ENCODE data around the gene ADGRV1. TPM values are rescaled to one million over a fixed set of nuclear protein-coding genes. Genes with fewer than 3 reads are reported as not detected.

ADGRV1 gene
- total RNA-seq, 4 donors from 2014 or later: 1.9 to 11.3 TPM; not detected in 2

DNA sequence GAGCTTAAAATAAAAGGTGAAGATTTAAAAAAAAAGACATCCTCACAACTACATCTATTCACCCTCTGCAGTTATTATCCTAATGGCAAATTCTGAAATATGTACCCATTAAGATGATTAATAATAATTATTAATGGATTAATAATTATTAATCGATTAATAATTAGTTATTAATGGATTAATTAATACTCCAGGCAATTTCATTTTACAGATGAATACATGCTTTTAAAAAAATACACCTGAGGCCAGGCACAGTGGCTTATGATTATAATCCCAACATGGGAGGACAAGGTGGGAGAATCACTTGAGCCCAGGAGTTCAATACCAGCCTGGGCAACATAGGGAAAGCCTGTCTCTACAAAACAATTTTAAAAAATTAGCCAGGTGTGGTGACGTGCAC is 642.1 kb downstream of the ADGRV1 start:
- DNase-seq: no peak

DNA sequence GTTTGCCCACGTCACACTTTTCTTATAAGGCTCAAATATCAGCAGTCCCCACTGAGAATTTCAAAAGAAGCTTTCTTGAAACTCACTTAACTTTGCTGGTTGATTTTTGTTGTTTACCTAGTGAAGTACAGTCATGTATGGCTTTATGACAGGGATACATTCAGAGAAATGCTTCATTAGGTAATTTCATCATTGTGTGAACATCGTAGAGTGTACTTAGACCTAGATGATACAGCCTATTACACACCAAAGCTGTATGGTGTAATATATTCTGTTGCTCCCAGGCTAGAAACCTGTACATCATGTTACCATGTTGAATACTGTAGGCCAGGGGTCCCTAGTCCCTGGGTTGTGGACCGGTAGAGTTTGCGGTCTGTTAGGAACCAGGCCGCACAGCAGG is 647.5 kb downstream of the ADGRV1 start:
- no peak for TF ChIP-seq POLR2A (IDR thresholded peaks at IDR 0.05)
- TF ChIP-seq, protein P1, sequence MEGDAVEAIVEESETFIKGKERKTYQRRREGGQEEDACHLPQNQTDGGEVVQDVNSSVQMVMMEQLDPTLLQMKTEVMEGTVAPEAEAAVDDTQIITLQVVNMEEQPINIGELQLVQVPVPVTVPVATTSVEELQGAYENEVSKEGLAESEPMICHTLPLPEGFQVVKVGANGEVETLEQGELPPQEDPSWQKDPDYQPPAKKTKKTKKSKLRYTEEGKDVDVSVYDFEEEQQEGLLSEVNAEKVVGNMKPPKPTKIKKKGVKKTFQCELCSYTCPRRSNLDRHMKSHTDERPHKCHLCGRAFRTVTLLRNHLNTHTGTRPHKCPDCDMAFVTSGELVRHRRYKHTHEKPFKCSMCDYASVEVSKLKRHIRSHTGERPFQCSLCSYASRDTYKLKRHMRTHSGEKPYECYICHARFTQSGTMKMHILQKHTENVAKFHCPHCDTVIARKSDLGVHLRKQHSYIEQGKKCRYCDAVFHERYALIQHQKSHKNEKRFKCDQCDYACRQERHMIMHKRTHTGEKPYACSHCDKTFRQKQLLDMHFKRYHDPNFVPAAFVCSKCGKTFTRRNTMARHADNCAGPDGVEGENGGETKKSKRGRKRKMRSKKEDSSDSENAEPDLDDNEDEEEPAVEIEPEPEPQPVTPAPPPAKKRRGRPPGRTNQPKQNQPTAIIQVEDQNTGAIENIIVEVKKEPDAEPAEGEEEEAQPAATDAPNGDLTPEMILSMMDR (IDR thresholded peaks at IDR 0.05): no peak
- intact Hi-C loops (cut with DNase I; ENCODE audit: low total_unique reads): no loop called here
- Histone ChIP-seq H3K9me3 (no peaks in the 10 kb centered on the region), H3K27me3 (no peaks in the 10 kb centered on the region), H3K27ac (no peak overlapping the region), H3K36me3 (no peaks in the 10 kb centered on the region), H3K4me1 (peaks cover 0 to under 1% of the 10 kb centered on the region in 2 donors), H3K4me3 (no peak overlapping the region)
- no peak for DNase-seq

More for the DNA sequence above, 642.1 kb downstream of the ADGRV1 start:
- Histone ChIP-seq H3K9me3 (no peaks in the 10 kb centered on the region), H3K4me1 (no peaks in the 10 kb centered on the region), H3K4me3 (no peak overlapping the region), H3K27ac (no peak overlapping the region), H3K27me3 (no peaks in the 10 kb centered on the region), H3K36me3 (no peaks in the 10 kb centered on the region)
- TF ChIP-seq POLR2A (IDR thresholded peaks at IDR 0.05): no peak
- TF ChIP-seq, protein P1 (IDR thresholded peaks at IDR 0.05): no peak
- intact Hi-C loops (cut with DNase I; ENCODE audit: low total_unique reads): no loop called here

DNA sequence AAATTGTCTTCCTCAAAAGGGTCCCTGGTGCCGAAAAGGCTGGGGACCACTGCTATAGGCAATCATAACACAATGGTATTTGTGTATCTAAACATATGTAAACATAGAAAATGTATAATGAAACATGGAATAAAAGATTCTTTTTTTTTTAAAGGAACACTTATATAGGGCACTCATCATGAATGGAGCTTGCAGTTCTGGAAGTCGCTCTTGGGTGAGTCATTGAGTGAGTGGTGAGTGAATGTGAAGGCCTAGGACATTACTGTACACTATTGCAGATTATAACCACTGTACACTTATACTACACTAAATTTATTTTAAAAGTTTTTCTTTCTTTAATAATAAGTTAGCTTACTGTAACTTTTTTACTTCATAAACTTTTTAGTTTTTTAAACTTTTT is 648.1 kb downstream of the ADGRV1 start:
- no peaks in the 10 kb centered on the region for H3K36me3 ChIP-seq
- intact Hi-C loops (cut with DNase I; ENCODE audit: low total_unique reads): no loop called here
- no peak for DNase-seq
- H3K4me1 ChIP-seq: peaks cover 0 to 7% of the 10 kb centered on the region in 2 donors
- H3K27ac ChIP-seq: no peak overlapping the region
- no peak for TF ChIP-seq POLR2A (IDR thresholded peaks at IDR 0.05)
- TF ChIP-seq, protein P1 (IDR thresholded peaks at IDR 0.05): no peak
- H3K4me3 ChIP-seq: no peak overlapping the region
- no peaks in the 10 kb centered on the region for H3K27me3 ChIP-seq
- H3K9me3 ChIP-seq: no peaks in the 10 kb centered on the region

DNA sequence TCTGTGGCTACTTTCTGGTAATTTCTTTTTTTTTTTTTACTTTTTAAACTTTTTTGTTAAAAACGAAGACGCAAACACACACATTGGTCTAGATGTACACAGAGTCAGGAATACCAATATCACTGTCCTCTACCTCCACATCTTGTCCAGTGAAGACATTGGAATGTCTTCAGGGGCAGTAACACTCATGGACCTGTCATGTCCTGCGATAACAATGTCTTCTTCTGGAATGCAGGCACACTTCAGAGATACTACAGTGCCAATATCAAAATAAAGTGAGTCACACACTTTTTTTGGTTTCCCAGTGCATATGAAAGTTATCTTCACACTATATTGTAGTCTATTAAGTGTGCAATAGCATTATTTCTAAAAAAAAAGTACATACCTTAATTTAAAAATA is 648.7 kb downstream of the ADGRV1 start:
- Histone ChIP-seq H3K27ac (no peak overlapping the region), H3K4me1 (peaks cover 0 to 11% of the 10 kb centered on the region in 2 donors), H3K4me3 (no peak overlapping the region), H3K27me3 (no peaks in the 10 kb centered on the region), H3K9me3 (no peaks in the 10 kb centered on the region), H3K36me3 (no peaks in the 10 kb centered on the region)
- DNase-seq: no peak
- intact Hi-C loops (cut with DNase I; ENCODE audit: low total_unique reads): no loop called here
- TF ChIP-seq, protein P1 (IDR thresholded peaks at IDR 0.05): no peak
- TF ChIP-seq POLR2A (IDR thresholded peaks at IDR 0.05): no peak

DNA sequence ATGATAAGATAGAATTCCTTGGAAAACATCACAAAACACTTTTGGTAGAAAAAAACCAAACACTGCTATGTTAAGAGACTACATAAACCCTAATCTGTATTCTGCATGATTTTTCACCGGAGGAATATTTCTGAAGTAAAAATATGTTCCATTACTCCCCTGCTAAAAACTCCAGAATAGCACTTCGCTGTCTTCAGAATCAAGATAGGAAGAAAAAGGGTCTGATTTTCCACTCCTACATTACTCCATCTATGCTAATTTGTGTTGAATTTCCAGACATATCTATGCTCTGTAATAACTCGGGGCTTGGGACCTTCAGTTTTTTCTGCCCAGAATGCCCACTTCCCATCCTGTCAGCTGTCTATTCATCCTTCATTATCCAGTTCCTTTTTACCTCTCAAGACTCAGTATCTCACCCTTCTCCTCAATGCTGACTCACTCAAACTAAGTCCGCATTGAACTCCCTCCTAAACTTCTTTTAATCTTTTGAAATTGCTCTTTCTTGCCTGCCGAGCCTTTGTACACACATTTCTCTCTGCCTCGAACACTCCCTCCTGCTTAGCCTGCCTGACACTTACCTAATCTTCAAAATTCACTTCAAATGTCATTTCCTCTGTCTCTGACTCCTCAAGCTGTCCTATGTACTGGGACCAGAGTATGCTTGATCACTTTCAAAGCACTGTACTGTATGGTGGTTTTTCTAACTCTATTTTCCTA is 653.6 kb downstream of the ADGRV1 start:
- no peak for TF ChIP-seq POLR2A (IDR thresholded peaks at IDR 0.05)
- TF ChIP-seq, protein P1 (IDR thresholded peaks at IDR 0.05): no peak
- Histone ChIP-seq H3K4me3 (no peak overlapping the region), H3K36me3 (no peaks in the 10 kb centered on the region), H3K27ac (peak overlapping the region; percentile 67 to 76), H3K27me3 (no peaks in the 10 kb centered on the region), H3K4me1 (peaks cover 0 to 11% of the 10 kb centered on the region in 2 donors), H3K9me3 (no peaks in the 10 kb centered on the region)
- intact Hi-C loops (cut with DNase I; ENCODE audit: low total_unique reads): no loop called here
- no peak for DNase-seq
